MCF 10A (cell line): Measurements from ENCODE around the gene JMJD7. TPM values are rescaled to one million over a fixed set of nuclear protein-coding genes. Genes with fewer than 3 reads are reported as not detected.

ENCODE experiments used
- BruUV-seq: library from RNA; stranded (reverse); fragments of 400-500 nt; replicated peaks from 2 replicates; lab custom pipeline; 2021; lab: Mats Ljungman, UMichigan
- CTCF ChIA-PET: fragments of 300-600 bp; sonication (Branson Sonifier 250); formaldehyde crosslinking; extraction: SDS; loops from one replicate; lab custom pipeline; 2021; ENCODE audit warnings: antibody characterized with exemption, inconsistent platforms; lab: Yijun Ruan, JAX
- POLR2A ChIA-PET: fragments of 300-600, 350-650 bp; sonication (Branson Sonifier 250); formaldehyde crosslinking; extraction: SDS; loops from one replicate; lab custom pipeline; 2020; ENCODE audit warnings: antibody characterized with exemption, inconsistent platforms; lab: Yijun Ruan, JAX
- DNase-seq: peaks from one replicate; pipeline ENCODE4 v3.0.0-alpha.2; 2018; ENCODE audit not compliant: unreplicated experiment
- H3K27ac Mint-ChIP-seq: one replicate; pipeline ENCODE4 v1.8.0; 2022; ENCODE audit warnings: mild to moderate bottlenecking, low read depth, mixed read lengths; ENCODE audit not compliant: unreplicated experiment
- H3K27me3 Mint-ChIP-seq: one replicate; pipeline ENCODE4 v1.8.0; 2022; ENCODE audit warnings: mixed read lengths; ENCODE audit not compliant: insufficient read depth, unreplicated experiment
- H3K36me3 Mint-ChIP-seq: one replicate; pipeline ENCODE4 v1.8.0; 2022; ENCODE audit warnings: mild to moderate bottlenecking, moderate library complexity, mixed read lengths; ENCODE audit not compliant: insufficient read depth, unreplicated experiment
- H3K4me1 Mint-ChIP-seq: one replicate; pipeline ENCODE4 v1.8.0; 2022; ENCODE audit warnings: mixed read lengths; ENCODE audit not compliant: insufficient read depth, unreplicated experiment
- H3K4me3 Mint-ChIP-seq: one replicate; pipeline ENCODE4 v1.8.0; 2022; ENCODE audit warnings: mild to moderate bottlenecking, moderate library complexity, mixed read lengths; ENCODE audit not compliant: unreplicated experiment
- H3K9me3 Mint-ChIP-seq: one replicate; pipeline ENCODE4 v1.8.0; 2022; ENCODE audit warnings: mixed read lengths; ENCODE audit not compliant: unreplicated experiment
- intact Hi-C: fragments of 100-400 bp; cut with micrococcal nuclease; formaldehyde crosslinking; loops from 2 replicates; pipeline ENCODE4 v1.14.1; 2022
- total RNA-seq: library from RNA; stranded (reverse); gene quantifications from 2 replicates; pipeline ENCODE4 v1.2.3, GENCODE V29; 2022
- TF ChIP-seq, protein P1 (sequence below): fragments of 200-600 bp; IDR thresholded peaks from one replicate; pipeline ENCODE4 v1.8.0; 2022; ENCODE audit warnings: antibody characterized with exemption, mild to moderate bottlenecking; ENCODE audit not compliant: unreplicated experiment

The JMJD7 gene
- total RNA-seq, 1 experiment from 2014 or later: 9.2 TPM

DNA sequence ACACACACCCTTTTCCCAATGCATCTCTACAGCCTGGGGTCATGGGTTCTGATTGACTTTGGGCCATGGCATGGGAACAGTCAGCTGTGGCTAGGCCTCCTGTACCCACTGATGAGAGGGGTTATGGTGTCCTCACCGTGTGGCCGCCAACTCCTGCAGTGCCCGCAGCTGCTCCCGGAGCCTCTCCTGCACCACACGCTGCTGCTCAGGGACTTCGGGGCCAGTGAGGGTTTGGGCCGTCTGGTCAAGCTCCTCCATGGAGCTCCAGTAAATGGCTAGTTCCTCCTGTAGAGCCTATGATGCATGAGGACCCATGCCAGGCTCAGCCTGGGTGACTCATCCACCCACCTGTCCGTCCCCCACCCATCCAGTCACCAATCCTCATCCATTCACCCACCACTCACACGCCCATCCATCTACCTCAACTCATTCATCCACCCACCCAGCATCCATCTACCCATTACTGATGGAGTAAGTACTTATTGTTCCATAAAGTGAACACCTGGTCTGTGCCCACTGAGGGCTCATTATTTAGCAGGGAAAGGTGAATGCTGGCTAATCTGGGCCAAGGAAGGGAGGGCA, 44.4 kb downstream of the JMJD7 start:
- H3K9me3 Mint-ChIP-seq: no peaks in the 10 kb centered on the region
- H3K27me3 Mint-ChIP-seq: no peaks in the 10 kb centered on the region
- no TSS peak for BruUV-seq
- H3K4me3 Mint-ChIP-seq: no peak overlapping the region
- ChIA-PET CTCF (interaction anchor here (0.7 kb wide), 1 partner anchor 24 kb away, joined by 3 read pairs; no protein-coding TSS in a partner anchor), POLR2A (no interaction called here)
- intact Hi-C loops: no loop called here
- H3K36me3 Mint-ChIP-seq: no peaks in the 10 kb centered on the region
- DNase-seq: no peak
- no peak overlapping the region for H3K27ac Mint-ChIP-seq
- TF ChIP-seq, protein P1, sequence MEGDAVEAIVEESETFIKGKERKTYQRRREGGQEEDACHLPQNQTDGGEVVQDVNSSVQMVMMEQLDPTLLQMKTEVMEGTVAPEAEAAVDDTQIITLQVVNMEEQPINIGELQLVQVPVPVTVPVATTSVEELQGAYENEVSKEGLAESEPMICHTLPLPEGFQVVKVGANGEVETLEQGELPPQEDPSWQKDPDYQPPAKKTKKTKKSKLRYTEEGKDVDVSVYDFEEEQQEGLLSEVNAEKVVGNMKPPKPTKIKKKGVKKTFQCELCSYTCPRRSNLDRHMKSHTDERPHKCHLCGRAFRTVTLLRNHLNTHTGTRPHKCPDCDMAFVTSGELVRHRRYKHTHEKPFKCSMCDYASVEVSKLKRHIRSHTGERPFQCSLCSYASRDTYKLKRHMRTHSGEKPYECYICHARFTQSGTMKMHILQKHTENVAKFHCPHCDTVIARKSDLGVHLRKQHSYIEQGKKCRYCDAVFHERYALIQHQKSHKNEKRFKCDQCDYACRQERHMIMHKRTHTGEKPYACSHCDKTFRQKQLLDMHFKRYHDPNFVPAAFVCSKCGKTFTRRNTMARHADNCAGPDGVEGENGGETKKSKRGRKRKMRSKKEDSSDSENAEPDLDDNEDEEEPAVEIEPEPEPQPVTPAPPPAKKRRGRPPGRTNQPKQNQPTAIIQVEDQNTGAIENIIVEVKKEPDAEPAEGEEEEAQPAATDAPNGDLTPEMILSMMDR: no peak
- peaks cover 18% of the 10 kb centered on the region for H3K4me1 Mint-ChIP-seq

DNA sequence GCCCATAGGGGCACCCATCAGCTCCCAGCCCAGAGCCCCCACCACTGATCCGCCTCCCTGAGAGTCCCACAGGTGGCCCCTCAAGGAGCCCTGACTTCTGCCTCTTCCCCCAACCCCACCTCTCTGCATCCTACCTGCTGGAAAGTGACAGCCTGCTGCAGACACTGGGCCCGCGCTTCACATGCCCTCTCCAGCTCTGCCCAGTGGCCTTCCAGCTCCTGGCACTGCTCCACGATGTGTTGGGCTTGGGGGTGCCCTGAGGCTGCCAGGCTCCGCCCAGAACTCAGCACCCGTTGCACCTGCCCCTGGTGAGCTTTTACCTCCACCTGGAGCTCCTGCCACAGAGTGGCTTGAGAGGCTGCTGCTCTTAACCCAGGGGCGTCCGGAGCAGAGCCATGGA, 45.8 kb downstream of the JMJD7 start:
- no peak for DNase-seq
- TF ChIP-seq, protein P1: no peak
- Mint-ChIP-seq H3K9me3 (no peaks in the 10 kb centered on the region), H3K4me3 (no peak overlapping the region), H3K4me1 (peaks cover 18% of the 10 kb centered on the region), H3K27me3 (no peaks in the 10 kb centered on the region), H3K27ac (no peak overlapping the region), H3K36me3 (no peaks in the 10 kb centered on the region)
- ChIA-PET CTCF (no interaction called here), POLR2A (no interaction called here)
- no TSS peak for BruUV-seq
- intact Hi-C loops: no loop called here

DNA sequence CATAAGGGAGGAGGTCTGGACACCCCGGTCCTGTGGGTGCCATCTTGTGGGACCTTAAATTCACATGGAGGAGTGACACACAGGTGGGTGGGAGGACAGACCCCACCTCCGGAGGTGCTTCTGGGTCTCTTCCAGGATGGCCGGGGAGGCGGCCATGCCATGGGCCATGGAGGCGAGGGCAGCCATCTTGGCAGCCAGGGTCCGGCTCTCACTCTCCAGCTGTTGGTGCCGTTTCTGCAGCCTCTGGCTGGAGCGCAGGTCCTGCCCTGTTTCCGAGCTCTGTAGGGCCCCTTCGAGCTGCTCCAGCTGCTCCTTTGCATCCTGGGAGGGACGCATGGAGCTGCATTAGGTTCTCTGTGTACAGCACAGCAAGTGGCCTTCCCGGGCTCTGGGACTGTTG, 46.8 kb downstream of the JMJD7 start:
- H3K27me3 Mint-ChIP-seq: no peaks in the 10 kb centered on the region
- TF ChIP-seq, protein P1: no peak
- H3K36me3 Mint-ChIP-seq: no peaks in the 10 kb centered on the region
- ChIA-PET CTCF (interaction anchor here (1.0 to 1.6 kb wide), 2 partner anchors 20 to 32 kb away, joined by 3 to 4 read pairs; no protein-coding TSS in a partner anchor), POLR2A (no interaction called here)
- intact Hi-C loops: no loop called here
- H3K4me3 Mint-ChIP-seq: no peak overlapping the region
- peaks cover 18% of the 10 kb centered on the region for H3K4me1 Mint-ChIP-seq
- DNase-seq: no peak
- BruUV-seq: no TSS peak
- no peaks in the 10 kb centered on the region for H3K9me3 Mint-ChIP-seq
- no peak overlapping the region for H3K27ac Mint-ChIP-seq

DNA sequence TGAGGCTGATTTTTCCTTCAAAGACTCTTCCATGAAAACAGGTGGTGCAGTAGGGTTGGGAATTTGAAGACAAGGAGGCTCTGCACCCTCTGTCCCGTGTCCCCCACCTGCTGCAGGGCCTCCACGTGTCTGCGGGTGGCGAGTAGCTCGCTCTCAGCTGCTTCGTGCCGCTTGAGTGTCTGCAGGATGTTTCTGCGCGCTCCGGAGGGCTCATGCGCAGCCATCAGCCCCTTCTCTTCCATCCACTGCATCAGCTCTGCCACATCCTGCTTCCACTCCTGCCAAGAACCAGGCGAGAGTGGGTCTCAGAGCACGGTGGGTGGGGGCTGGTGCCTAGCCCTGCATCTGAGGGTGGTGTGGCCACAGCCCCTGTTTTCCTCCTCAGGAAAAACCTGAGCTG, 48.1 kb downstream of the JMJD7 start:
- POLR2A ChIA-PET: interaction anchor here (0.6 kb wide), 1 partner anchor 9 kb away, joined by 3 read pairs; no protein-coding TSS in a partner anchor
- CTCF ChIA-PET: interaction anchor here (0.7 to 1.6 kb wide), 4 partner anchors 11 to 30 kb away, joined by 3 to 4 read pairs (median 3); no protein-coding TSS in a partner anchor
- Mint-ChIP-seq H3K4me1 (peaks cover 11% of the 10 kb centered on the region), H3K9me3 (no peaks in the 10 kb centered on the region), H3K36me3 (no peaks in the 10 kb centered on the region), H3K27me3 (no peaks in the 10 kb centered on the region), H3K4me3 (no peak overlapping the region), H3K27ac (no peak overlapping the region)
- BruUV-seq: no TSS peak
- no peak for DNase-seq
- intact Hi-C loops: no loop called here
- TF ChIP-seq, protein P1: no peak
